Measurements from ENCODE around the gene HGS. TPM values are rescaled to one million over a fixed set of nuclear protein-coding genes. Genes with fewer than 3 reads are reported as not detected.

Gene HGS
- total and polyA plus RNA-seq, 2 of the 13 experiments (the other 11 are each of a cell fraction or from before 2014, with no cell fraction given), result 73.3 to 78.1 TPM

GRCh38 chr17:81713556-81714411 lies 30.0 kb downstream of the HGS start (continued):
- TF ChIP-seq ZNF274 (CRISPR knock-in tag; IDR thresholded peaks at IDR 0.05) (peak; percentile 26; the same call in 1 of the 2 replicates), ZNF777 (CRISPR knock-in tag; IDR thresholded peaks at IDR 0.05) (peak; percentile 78; the same call in 1 of the 2 replicates), ZFP36L1 (CRISPR knock-in tag; IDR thresholded peaks at IDR 0.05) (peak; percentile 79; the same call in 1 of the 2 replicates), ASH2L (IDR thresholded peaks at IDR 0.05; ENCODE audit: insufficient read length, low read depth, low read length) (no peak), MTERF4 (CRISPR knock-in tag; IDR thresholded peaks at IDR 0.05) (no peak), PBX2 (CRISPR knock-in tag; IDR thresholded peaks at IDR 0.05) (no peak), EHMT2 (IDR thresholded peaks at IDR 0.05; ENCODE audit: borderline replicate concordance, low read depth, low read length) (no peak), SPEN (CRISPR knock-in tag; IDR thresholded peaks at IDR 0.05; ENCODE audit: low read depth) (peak; percentile 83), ZBTB49 (CRISPR knock-in tag; IDR thresholded peaks at IDR 0.05; ENCODE audit: borderline replicate concordance) (peak; percentile 68; the same call in 1 of the 2 replicates), NR1H2 (CRISPR knock-in tag; IDR thresholded peaks at IDR 0.05; ENCODE audit: borderline replicate concordance, low read depth) (no peak; the same call in 1 of the 2 replicates), PTBP1 (IDR thresholded peaks at IDR 0.05; ENCODE audit: low read depth, low read length, poor library complexity, severe bottlenecking) (peak; percentile 88), ZSCAN21 (CRISPR knock-in tag; IDR thresholded peaks at IDR 0.05; ENCODE audit: borderline replicate concordance) (peak; percentile 91), FOXA3 (CRISPR knock-in tag; IDR thresholded peaks at IDR 0.05) (no peak; the same call in 1 of the 2 replicates), ZNF747 (CRISPR knock-in tag; IDR thresholded peaks at IDR 0.05; ENCODE audit: borderline replicate concordance) (peak; percentile 67), ZNF567 (CRISPR knock-in tag; IDR thresholded peaks at IDR 0.05; ENCODE audit: borderline replicate concordance) (no peak; the same call in 1 of the 2 replicates), ZSCAN12 (CRISPR knock-in tag; IDR thresholded peaks at IDR 0.05) (0 out of 2 replicates have a peak, but pooled peaks have one; percentile 46), HES4 (CRISPR knock-in tag; IDR thresholded peaks at IDR 0.05; ENCODE audit: borderline replicate concordance) (peak; percentile 79; the same call in 1 of the 2 replicates), GATAD2A (CRISPR knock-in tag; IDR thresholded peaks at IDR 0.05) (peak; percentile 71)
- TF ChIP-seq, protein P1, sequence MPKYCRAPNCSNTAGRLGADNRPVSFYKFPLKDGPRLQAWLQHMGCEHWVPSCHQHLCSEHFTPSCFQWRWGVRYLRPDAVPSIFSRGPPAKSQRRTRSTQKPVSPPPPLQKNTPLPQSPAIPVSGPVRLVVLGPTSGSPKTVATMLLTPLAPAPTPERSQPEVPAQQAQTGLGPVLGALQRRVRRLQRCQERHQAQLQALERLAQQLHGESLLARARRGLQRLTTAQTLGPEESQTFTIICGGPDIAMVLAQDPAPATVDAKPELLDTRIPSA (CRISPR knock-in tag; IDR thresholded peaks at IDR 0.05; ENCODE audit: borderline replicate concordance), result peak; percentile 70; the same call in 1 of the 2 replicates
- TF ChIP-seq, protein P2, sequence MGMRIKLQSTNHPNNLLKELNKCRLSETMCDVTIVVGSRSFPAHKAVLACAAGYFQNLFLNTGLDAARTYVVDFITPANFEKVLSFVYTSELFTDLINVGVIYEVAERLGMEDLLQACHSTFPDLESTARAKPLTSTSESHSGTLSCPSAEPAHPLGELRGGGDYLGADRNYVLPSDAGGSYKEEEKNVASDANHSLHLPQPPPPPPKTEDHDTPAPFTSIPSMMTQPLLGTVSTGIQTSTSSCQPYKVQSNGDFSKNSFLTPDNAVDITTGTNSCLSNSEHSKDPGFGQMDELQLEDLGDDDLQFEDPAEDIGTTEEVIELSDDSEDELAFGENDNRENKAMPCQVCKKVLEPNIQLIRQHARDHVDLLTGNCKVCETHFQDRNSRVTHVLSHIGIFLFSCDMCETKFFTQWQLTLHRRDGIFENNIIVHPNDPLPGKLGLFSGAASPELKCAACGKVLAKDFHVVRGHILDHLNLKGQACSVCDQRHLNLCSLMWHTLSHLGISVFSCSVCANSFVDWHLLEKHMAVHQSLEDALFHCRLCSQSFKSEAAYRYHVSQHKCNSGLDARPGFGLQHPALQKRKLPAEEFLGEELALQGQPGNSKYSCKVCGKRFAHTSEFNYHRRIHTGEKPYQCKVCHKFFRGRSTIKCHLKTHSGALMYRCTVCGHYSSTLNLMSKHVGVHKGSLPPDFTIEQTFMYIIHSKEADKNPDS (CRISPR knock-in tag; IDR thresholded peaks at IDR 0.05), result no peak
